RWPE1 (cell line): ENCODE measurements around the gene PTPRD.

ENCODE experiments used
- CTCF ChIA-PET: fragments of 350-600 bp; sonication (Branson Sonifier 250); formaldehyde crosslinking; extraction: SDS; loops from one replicate; lab custom pipeline; 2021; lab: Yijun Ruan, JAX
- POLR2A ChIA-PET: fragments of 400-600 bp; formaldehyde crosslinking; extraction: SDS; loops from one replicate; lab custom pipeline; 2020; ENCODE audit warnings: antibody characterized with exemption; ENCODE audit not compliant: low non-redundant PET; lab: Yijun Ruan, JAX
- DNase-seq: peaks from one replicate; pipeline ENCODE4 v3.0.0; 2012; ENCODE audit warnings: low spot score
- H3K27ac ChIP-seq: fragments of 450-650 bp; 2 replicates; pipeline ENCODE4 v1.5.1; 2017
- CTCF ChIP-seq: fragments of 450-650 bp; conservative IDR thresholded peaks from 2 replicates; pipeline ENCODE4 v1.5.1; 2017; ENCODE audit warnings: low read depth, mild to moderate bottlenecking

Gene PTPRD

GRCh38 chr9:9305600-9305999 is 1307.2 kb downstream of the PTPRD start:
- CTCF ChIA-PET, result no interaction called here
- DNase-seq, result no peak
- TF ChIP-seq CTCF, result no peak
- POLR2A ChIA-PET, result no interaction called here
- no peak overlapping the region for H3K27ac ChIP-seq

DNA sequence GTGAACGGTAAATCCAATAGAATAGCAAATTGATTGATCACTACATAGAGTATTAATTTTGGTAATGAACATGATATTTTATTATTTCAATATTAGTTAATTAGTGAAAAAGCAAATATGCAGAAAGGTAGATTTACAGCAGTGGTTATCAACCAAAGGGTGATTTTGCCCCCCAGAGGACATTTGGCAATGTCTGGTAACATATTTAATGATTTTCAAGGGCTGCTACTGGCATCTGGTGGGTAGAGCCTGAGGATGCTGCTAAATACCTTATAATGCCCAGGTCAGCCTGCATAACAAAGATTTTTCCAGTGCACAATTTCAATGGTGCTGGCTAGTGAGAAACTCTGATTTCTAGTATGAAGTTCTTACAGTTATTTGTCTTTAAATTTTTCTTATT is 1313.7 kb downstream of the PTPRD start:
- TF ChIP-seq CTCF, result no peak
- DNase-seq, result no peak
- ChIA-PET POLR2A (no interaction called here), CTCF (no interaction called here)
- no peak overlapping the region for H3K27ac ChIP-seq

DNA sequence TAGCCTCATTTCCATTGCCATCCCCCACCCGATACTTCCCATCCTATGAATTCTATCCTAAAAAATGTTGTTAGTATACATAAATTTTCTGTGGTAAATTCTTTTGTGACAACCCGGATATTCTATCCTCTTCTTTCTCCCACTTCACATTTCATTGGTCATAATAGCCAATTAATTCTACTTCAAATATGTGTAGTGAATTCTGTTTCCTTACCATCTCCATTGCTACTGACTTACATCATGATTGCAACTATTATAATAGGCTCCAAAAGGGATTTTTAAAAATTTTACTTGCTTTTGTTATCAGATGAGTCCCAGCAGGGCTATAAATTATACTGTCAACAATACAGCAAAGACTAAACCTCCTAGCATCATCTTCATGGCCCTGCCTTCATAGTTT is 1326.8 kb downstream of the PTPRD start:
- POLR2A ChIA-PET, result no interaction called here
- CTCF ChIA-PET, result no interaction called here
- TF ChIP-seq CTCF, result no peak
- DNase-seq, result no peak
- H3K27ac ChIP-seq, result no peak overlapping the region

- ChIA-PET POLR2A (no interaction called here), CTCF (no interaction called here)
- no peak for DNase-seq
- H3K27ac ChIP-seq, result no peak overlapping the region
- TF ChIP-seq CTCF, result no peak
Observed at GRCh38 chr9:9284201-9284600, 1328.6 kb downstream of the PTPRD start.

DNA sequence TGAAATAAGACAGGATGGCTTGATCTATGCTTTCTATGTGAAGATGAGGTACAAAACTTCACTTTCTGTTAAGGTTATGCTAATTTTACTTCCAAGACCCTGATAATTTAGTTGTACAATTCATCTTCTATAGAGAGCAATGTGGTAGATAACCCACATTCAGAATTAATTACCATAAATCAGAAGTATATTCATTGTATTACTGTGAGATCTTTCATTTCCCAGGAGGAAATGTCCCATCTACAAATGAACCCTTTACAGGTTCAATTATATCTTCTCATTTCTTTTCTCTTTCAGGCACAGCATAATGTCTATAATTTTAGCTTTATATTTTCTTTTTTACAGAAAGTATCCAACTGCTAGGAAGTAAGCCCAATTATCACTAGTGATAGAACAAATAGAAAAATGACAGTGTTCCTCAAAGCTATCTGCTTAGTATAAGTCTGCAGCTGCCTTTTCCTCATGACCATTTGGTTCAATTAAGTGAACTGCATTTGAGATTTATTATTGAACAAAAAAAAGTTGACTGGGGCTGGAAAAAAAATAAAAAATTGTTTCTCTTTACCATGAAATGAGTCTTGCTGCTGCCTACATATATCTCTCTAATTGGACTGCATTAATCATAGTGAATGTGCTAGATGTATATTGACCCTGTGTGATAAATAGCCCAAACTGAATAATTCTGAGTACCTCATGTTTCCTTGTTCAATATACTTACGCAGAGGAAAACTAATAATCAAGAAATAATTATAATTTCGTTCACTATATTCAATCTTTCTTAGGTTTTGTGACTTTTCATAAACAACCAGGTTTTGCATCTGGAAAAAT is 1329.4 kb downstream of the PTPRD start:
- ChIA-PET POLR2A (no interaction called here), CTCF (no interaction called here)
- no peak overlapping the region for H3K27ac ChIP-seq
- no peak for DNase-seq
- no peak for TF ChIP-seq CTCF

DNA sequence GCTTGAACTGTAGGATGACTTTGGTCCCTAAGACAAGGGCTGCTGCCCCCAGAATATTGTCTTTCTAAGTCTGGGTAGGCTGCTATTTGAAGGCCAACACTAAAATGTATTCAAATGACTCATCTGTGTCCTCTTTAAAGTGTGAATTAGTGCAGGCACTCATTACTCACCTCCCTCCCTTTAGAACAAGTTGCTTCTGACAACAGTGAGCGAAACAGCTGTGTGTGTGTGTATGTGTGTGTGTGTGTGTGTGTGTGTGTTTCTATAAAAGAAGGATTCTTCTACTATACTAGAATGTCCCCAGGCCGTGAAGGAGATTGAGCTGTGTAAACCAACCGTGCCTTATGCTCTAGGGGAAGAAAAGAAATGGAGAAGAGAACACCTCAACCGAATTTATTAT is 1337.2 kb downstream of the PTPRD start:
- ChIA-PET POLR2A (no interaction called here), CTCF (no interaction called here)
- TF ChIP-seq CTCF, result no peak
- H3K27ac ChIP-seq, result no peak overlapping the region
- DNase-seq, result no peak
